ENCODE measurements around the gene EDA.
A peak's percentile ranks its signal among the peaks of the same experiment; 100 is the strongest.

The EDA gene

GRCh38 chrX:69615779-69616456 lies at the start of gene EDA:
EDA (plus strand) TSS chrX:69616113.
- peak; percentile 46 to 60 for DNase-seq (ENCODE audit: low read depth in 1 of 2, low spot score in 1 of 2)

- DNase-seq (ENCODE audit: low read depth in 1 of 2, low spot score in 1 of 2), result no peak
These were observed 47.1 kb upstream of the EDA start for GRCh38 chrX:69568828-69569227.

- DNase-seq (ENCODE audit: low read depth in 1 of 2, low spot score in 1 of 2), result no peak
These were observed 18.5 kb upstream of the EDA start for GRCh38 chrX:69597399-69597798.

GRCh38 chrX:69600182-69600581 lies 15.7 kb upstream of the EDA start:
- no peak for DNase-seq (ENCODE audit: low read depth in 1 of 2, low spot score in 1 of 2)

GRCh38 chrX:69603566-69604194 lies 12.2 kb upstream of the EDA start:
- no peak for DNase-seq (ENCODE audit: low read depth in 1 of 2, low spot score in 1 of 2)

- no peak for DNase-seq (ENCODE audit: low read depth in 1 of 2, low spot score in 1 of 2)
These were observed 10.4 kb upstream of the EDA start for GRCh38 chrX:69605521-69605920.

- no peak for DNase-seq (ENCODE audit: low read depth in 1 of 2, low spot score in 1 of 2)
These were observed 8.3 kb upstream of the EDA start for GRCh38 chrX:69607616-69608015.

GRCh38 chrX:69613946-69614345 lies 2.0 kb upstream of the EDA start:
- DNase-seq (ENCODE audit: low read depth in 1 of 2, low spot score in 1 of 2), result no peak

- no peak for DNase-seq (ENCODE audit: low read depth in 1 of 2, low spot score in 1 of 2)
These were observed 1.0 kb upstream of the EDA start for GRCh38 chrX:69614886-69615285.

- DNase-seq (ENCODE audit: low read depth in 1 of 2, low spot score in 1 of 2), result no peak
These were observed 571 bp upstream of the EDA start for GRCh38 chrX:69615342-69615741.

- DNase-seq (ENCODE audit: low read depth in 1 of 2, low spot score in 1 of 2), result peak in 1 of 2 donors; percentile 0
These were observed 717 bp downstream of the EDA start for GRCh38 chrX:69616457-69617203.

- DNase-seq (ENCODE audit: low read depth in 1 of 2, low spot score in 1 of 2), result no peak
These were observed 2.9 kb downstream of the EDA start for GRCh38 chrX:69618803-69619202.

GRCh38 chrX:69626129-69626528 lies 10.2 kb downstream of the EDA start:
- no peak for DNase-seq (ENCODE audit: low read depth in 1 of 2, low spot score in 1 of 2)

GRCh38 chrX:69627744-69628143 lies 11.8 kb downstream of the EDA start:
- DNase-seq (ENCODE audit: low read depth in 1 of 2, low spot score in 1 of 2), result no peak

GRCh38 chrX:69630147-69630546 lies 14.2 kb downstream of the EDA start:
- DNase-seq (ENCODE audit: low read depth in 1 of 2, low spot score in 1 of 2), result no peak

GRCh38 chrX:69664693-69665092 lies 48.8 kb downstream of the EDA start:
- DNase-seq (ENCODE audit: low read depth in 1 of 2, low spot score in 1 of 2), result no peak

GRCh38 chrX:69670001-69670555 lies 54.2 kb downstream of the EDA start:
- DNase-seq (ENCODE audit: low read depth in 1 of 2, low spot score in 1 of 2), result no peak

GRCh38 chrX:69674891-69675290 lies 59.0 kb downstream of the EDA start:
- DNase-seq (ENCODE audit: low read depth in 1 of 2, low spot score in 1 of 2), result no peak

GRCh38 chrX:69705818-69706217 lies 89.9 kb downstream of the EDA start:
- no peak for DNase-seq (ENCODE audit: low read depth in 1 of 2, low spot score in 1 of 2)

- no peak for DNase-seq (ENCODE audit: low read depth in 1 of 2, low spot score in 1 of 2)
These were observed 102.2 kb downstream of the EDA start for GRCh38 chrX:69718102-69718501.

- DNase-seq (ENCODE audit: low read depth in 1 of 2, low spot score in 1 of 2), result no peak
These were observed 108.4 kb downstream of the EDA start for GRCh38 chrX:69724307-69724706.

GRCh38 chrX:69740317-69740716 lies 124.4 kb downstream of the EDA start:
- DNase-seq (ENCODE audit: low read depth in 1 of 2, low spot score in 1 of 2), result no peak

All from stimulated activated CD4-positive, alpha-beta T cell treated with anti-CD3 and anti-CD28 coated beads, Interleukin-15, amount 100 ng/mL, for 1 hour (primary cell).